Endothelial cell (in vitro differentiated cells): ENCODE data around the gene NDRG3. TPM values are rescaled to one million over a fixed set of nuclear protein-coding genes. Genes with fewer than 3 reads are reported as not detected.
"Not testable (repeated sequence)": the region's sequence is repeated elsewhere in the genome, so short reads cannot be mapped to it uniquely, and the experiment has no call there.

Source experiments
- DNase-seq: peaks from one replicate; pipeline ENCODE4 v3.0.0; 2021; ENCODE audit warnings: low spot score
- H3K27ac Mint-ChIP-seq: one replicate; pipeline ENCODE4 v1.8.0; 2021; ENCODE audit warnings: mixed read lengths, inconsistent platforms; ENCODE audit not compliant: unreplicated experiment
- H3K27me3 Mint-ChIP-seq: one replicate; pipeline ENCODE4 v1.8.0; 2021; ENCODE audit warnings: mild to moderate bottlenecking, moderate library complexity, mixed read lengths, inconsistent platforms; ENCODE audit not compliant: unreplicated experiment
- H3K36me3 Mint-ChIP-seq: one replicate; pipeline ENCODE4 v1.8.0; 2021; ENCODE audit warnings: mild to moderate bottlenecking, low read depth, mixed read lengths, inconsistent platforms; ENCODE audit not compliant: unreplicated experiment
- H3K4me1 Mint-ChIP-seq: one replicate; pipeline ENCODE4 v1.8.0; 2021; ENCODE audit warnings: mild to moderate bottlenecking, mixed read lengths, inconsistent platforms; ENCODE audit not compliant: unreplicated experiment
- H3K4me3 Mint-ChIP-seq: one replicate; pipeline ENCODE4 v1.8.0; 2021; ENCODE audit warnings: mild to moderate bottlenecking, mixed read lengths, inconsistent platforms; ENCODE audit not compliant: unreplicated experiment
- H3K9me3 Mint-ChIP-seq: one replicate; pipeline ENCODE4 v1.8.0; 2021; ENCODE audit warnings: mixed read lengths, inconsistent platforms; ENCODE audit not compliant: unreplicated experiment
- CTCF ChIP-seq: fragments of 200-600 bp; sonication (generic); IDR thresholded peaks from one replicate; pipeline ENCODE4 v1.5.0; 2021; ENCODE audit warnings: antibody characterized with exemption; ENCODE audit not compliant: unreplicated experiment
- total RNA-seq: library from RNA; stranded (reverse); fragmentation: NEBNext Ultra II Directional; extraction: Animal tissue kit (Norgen Biotek cat#: 25700); gene quantifications from one replicate; pipeline ENCODE4 v1.2.1, GENCODE V29; 2021; ENCODE audit not compliant: unreplicated experiment

Gene NDRG3
- total RNA-seq, 1 donor from 2014 or later, result 14.2 TPM

- Mint-ChIP-seq H3K36me3 (no peaks in the 10 kb centered on the region), H3K27me3 (no peaks in the 10 kb centered on the region), H3K9me3 (no peaks in the 10 kb centered on the region), H3K4me1 (no peaks in the 10 kb centered on the region), H3K27ac (no peak overlapping the region), H3K4me3 (no peak overlapping the region)
- DNase-seq, result no peak
- TF ChIP-seq CTCF, result no peak
Measured at GRCh38 chr20:36645353-36645752, 100.5 kb downstream of the NDRG3 start.

GRCh38 chr20:36644706-36645095 lies 101.2 kb downstream of the NDRG3 start:
- Mint-ChIP-seq H3K4me1 (no peaks in the 10 kb centered on the region), H3K36me3 (no peaks in the 10 kb centered on the region), H3K4me3 (no peak overlapping the region), H3K27me3 (no peaks in the 10 kb centered on the region), H3K9me3 (no peaks in the 10 kb centered on the region), H3K27ac (peak overlapping the region; percentile 39)
- DNase-seq, result no peak
- TF ChIP-seq CTCF, result no peak

GRCh38 chr20:36644032-36644705 lies 101.7 kb downstream of the NDRG3 start:
- no peak for DNase-seq
- no peak for TF ChIP-seq CTCF
- H3K4me3 Mint-ChIP-seq, result no peak overlapping the region
- no peak overlapping the region for H3K27ac Mint-ChIP-seq
- no peaks in the 10 kb centered on the region for H3K27me3 Mint-ChIP-seq
- H3K36me3 Mint-ChIP-seq, result no peaks in the 10 kb centered on the region
- no peaks in the 10 kb centered on the region for H3K4me1 Mint-ChIP-seq
- no peaks in the 10 kb centered on the region for H3K9me3 Mint-ChIP-seq

- no peaks in the 10 kb centered on the region for H3K27me3 Mint-ChIP-seq
- DNase-seq, result no peak
- H3K9me3 Mint-ChIP-seq, result no peaks in the 10 kb centered on the region
- H3K4me1 Mint-ChIP-seq, result no peaks in the 10 kb centered on the region
- no peak for TF ChIP-seq CTCF
- no peak overlapping the region for H3K27ac Mint-ChIP-seq
- no peaks in the 10 kb centered on the region for H3K36me3 Mint-ChIP-seq
- no peak overlapping the region for H3K4me3 Mint-ChIP-seq
Measured at GRCh38 chr20:36642136-36642535, 103.8 kb downstream of the NDRG3 start.

GRCh38 chr20:36641506-36641843 lies 104.4 kb downstream of the NDRG3 start:
- Mint-ChIP-seq H3K27ac (no peak overlapping the region), H3K4me1 (no peaks in the 10 kb centered on the region), H3K4me3 (no peak overlapping the region)

GRCh38 chr20:36638876-36639400 lies 107.0 kb downstream of the NDRG3 start:
- not testable (repeated sequence) for H3K4me3 Mint-ChIP-seq, H3K9me3 Mint-ChIP-seq, H3K27me3 Mint-ChIP-seq, DNase-seq, H3K27ac Mint-ChIP-seq, H3K4me1 Mint-ChIP-seq, H3K36me3 Mint-ChIP-seq

More at GRCh38 chr20:36641506-36641843, 104.4 kb downstream of the NDRG3 start:
- Mint-ChIP-seq H3K27me3 (no peaks in the 10 kb centered on the region), H3K36me3 (no peaks in the 10 kb centered on the region), H3K9me3 (no peaks in the 10 kb centered on the region)
- DNase-seq, result no peak
- TF ChIP-seq CTCF, result no peak
